A673 (cell line): Measurements from ENCODE around the gene ZFYVE28. TPM values are rescaled to one million over a fixed set of nuclear protein-coding genes. Genes with fewer than 3 reads are reported as not detected.
"Not testable (repeated sequence)": the region's sequence is repeated elsewhere in the genome, so short reads cannot be mapped to it uniquely, and the experiment has no call there.

Experiments
- Bru-seq: library from RNA; stranded (reverse); fragments of 400-500 nt; gene quantifications from one replicate; lab custom pipeline; 2021; lab: Mats Ljungman, UMichigan
- BruChase-seq, 2 experiments: library from RNA; stranded (reverse); fragments of 400-500 nt; gene quantifications; one replicate each; lab custom pipeline; 2021; lab: Mats Ljungman, UMichigan
- BruUV-seq: library from RNA; stranded (reverse); fragments of 400-500 nt; replicated peaks from 2 replicates; lab custom pipeline; 2021; lab: Mats Ljungman, UMichigan
- CTCF ChIA-PET: fragments of 300-600 bp; sonication (Branson Sonifier 250); formaldehyde crosslinking; loops from one replicate; lab custom pipeline; 2022; ENCODE audit warnings: antibody characterized with exemption; lab: Charles Lee
- POLR2A ChIA-PET: fragments of 300-600 bp; sonication (Branson Sonifier 250); formaldehyde crosslinking; loops from one replicate; lab custom pipeline; 2022; ENCODE audit warnings: antibody characterized with exemption; ENCODE audit not compliant: low non-redundant PET; lab: Charles Lee
- DNase-seq: peaks from one replicate; pipeline ENCODE4 v3.0.0-alpha.2; 2015; ENCODE audit warnings: low spot score
- H3K27ac ChIP-seq: fragments of 200-600 bp; sonication (generic); 2 replicates; pipeline ENCODE4 v1.5.1; 2016; ENCODE audit warnings: mixed run types, low read depth, mild to moderate bottlenecking, mixed read lengths, antibody characterized with exemption, low read length; ENCODE audit not compliant: poor library complexity, severe bottlenecking
- H3K27me3 ChIP-seq: fragments of 200-600 bp; sonication (generic); replicated peaks from 2 replicates; pipeline ENCODE4 v1.6.1; 2017; ENCODE audit warnings: mixed run types, low read depth, mild to moderate bottlenecking, mixed read lengths, antibody characterized with exemption, low read length; ENCODE audit not compliant: insufficient read depth, poor library complexity
- H3K36me3 ChIP-seq: fragments of 200-600 bp; sonication (generic); 2 replicates; pipeline ENCODE4 v1.6.1; 2016; ENCODE audit warnings: mixed run types, mild to moderate bottlenecking, mixed read lengths, antibody characterized with exemption, low read length; ENCODE audit not compliant: insufficient read depth, poor library complexity, severe bottlenecking
- H3K4me1 ChIP-seq: fragments of 200-600 bp; sonication (generic); 2 replicates; pipeline ENCODE4 v1.6.1; 2017; ENCODE audit warnings: mixed run types, mild to moderate bottlenecking, mixed read lengths, antibody characterized with exemption, low read length; ENCODE audit not compliant: insufficient read depth, poor library complexity, severe bottlenecking
- H3K4me3 ChIP-seq: fragments of 200-600 bp; sonication (generic); 2 replicates; pipeline ENCODE4 v1.5.1; 2016; ENCODE audit warnings: low read depth, mixed run types, mild to moderate bottlenecking, mixed read lengths, low read length; ENCODE audit not compliant: poor library complexity, severe bottlenecking
- H3K9me3 ChIP-seq: fragments of 200-600 bp; sonication (generic); 2 replicates; pipeline ENCODE4 v1.6.1; 2016; ENCODE audit warnings: mixed run types, low read depth, mild to moderate bottlenecking, mixed read lengths, antibody characterized with exemption, low read length; ENCODE audit not compliant: poor library complexity, severe bottlenecking
- CTCF ChIP-seq: fragments of 300-800, 200-600 bp; sonication (generic); conservative IDR thresholded peaks from 2 replicates; pipeline ENCODE4 v1.5.1; 2017; ENCODE audit warnings: low read depth, mild to moderate bottlenecking, antibody characterized with exemption, low read length, moderate library complexity, mixed read lengths
- EZH2 ChIP-seq: fragments of 200-600 bp; sonication (generic); IDR thresholded peaks from 2 replicates; pipeline ENCODE4 v1.6.1; 2017; ENCODE audit warnings: borderline replicate concordance, low read depth, mild to moderate bottlenecking, mixed read lengths, antibody characterized with exemption, low read length; ENCODE audit not compliant: poor library complexity, severe bottlenecking
- intact Hi-C: fragments of 100-400 bp; cut with micrococcal nuclease; formaldehyde crosslinking; loops from one replicate; pipeline ENCODE4 v1.10.0; 2022; ENCODE audit not compliant: unreplicated experiment
- long read RNA-seq: library from polyadenylated mRNA; stranded (forward); transcript quantifications from one replicate; pipeline ENCODE4 v2.0.0, GENCODE V29; 2022
- total RNA-seq: library from RNA; stranded (reverse); gene quantifications from 2 replicates; pipeline ENCODE4 v1.2.3, GENCODE V29; 2021

The ZFYVE28 gene
- total RNA-seq (7.6 and 8.6 TPM in 2 replicates), Bru-seq, nascent RNA (percentile 47 among the genes with signal in this experiment), BruChase-seq, experiment 1, labeled RNA remaining after a 2-hour chase (percentile 53 among the genes with signal in this experiment), BruChase-seq, experiment 2, labeled RNA remaining after a 6-hour chase (percentile 63 among the genes with signal in this experiment)
- long read RNA-seq, partial matches to known transcripts, result 2 of 13 reads
- long read RNA-seq, other reads (novel, unspliced or antisense), result 9 of 13 reads

DNA sequence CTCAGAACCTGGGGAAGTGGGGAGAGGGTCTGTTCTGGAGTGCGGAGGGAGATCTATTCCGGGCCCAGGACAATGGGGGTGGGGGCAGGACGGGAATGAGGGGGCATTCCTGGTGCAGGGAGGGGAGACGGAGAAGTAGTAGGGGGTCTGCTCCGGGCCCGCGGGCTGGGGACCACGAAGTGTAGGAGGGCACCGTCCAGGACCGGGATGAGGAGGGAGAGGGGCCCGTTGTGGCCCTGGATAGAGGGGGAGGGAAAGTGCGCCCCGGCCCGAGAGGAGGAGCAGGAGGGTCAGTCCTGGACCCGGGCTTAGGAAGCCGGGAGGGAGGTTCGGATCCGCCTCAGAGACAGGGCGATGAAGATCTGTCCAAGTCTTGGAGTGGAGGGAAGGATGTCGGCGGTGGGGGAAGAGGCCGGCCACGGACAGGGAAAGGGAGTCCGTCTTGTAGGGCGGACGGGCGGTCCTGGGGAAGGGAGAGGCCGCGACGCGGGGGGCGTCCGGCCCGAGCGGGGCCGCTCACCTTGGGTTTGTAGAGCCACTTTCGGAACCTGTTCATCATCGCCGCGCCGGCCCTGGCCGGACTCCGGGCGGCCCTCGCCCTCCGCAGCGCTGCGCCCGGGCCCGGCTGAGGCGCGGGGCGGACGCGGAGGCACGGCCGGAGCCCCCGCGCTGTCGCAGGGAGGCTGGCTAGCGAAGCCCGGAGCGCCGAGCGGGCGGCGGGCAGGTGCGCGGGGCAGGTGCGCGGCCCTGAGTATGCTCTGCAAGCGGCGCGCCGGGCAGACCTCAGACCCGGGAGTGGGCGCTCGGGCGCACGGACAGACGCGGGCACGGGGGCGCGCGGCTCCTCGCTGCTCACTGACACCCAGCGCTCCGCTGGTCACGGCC, at the start of gene ZFYVE28:
Gene ZFYVE28 (minus strand): TSS at position 881 of the 885 bp plus-strand sequence. CDS start 322 bp downstream, at position 559.
- H3K27me3 ChIP-seq, result peaks cover 25% of the 10 kb centered on the region
- H3K27ac ChIP-seq, result no peak within 1 kb of the TSS
- peak; percentile 42 for DNase-seq
- CTCF ChIA-PET, result no interaction called here
- H3K36me3 ChIP-seq, result no peaks in the 10 kb centered on the region
- intact Hi-C loops, result loop anchor here (5.0 to 10.0 kb wide), 2 partner anchors 153 to 176 kb away; partner anchors contain the start of genes HAUS3, MXD4 and POLN
- H3K4me3 ChIP-seq, result peak within 1 kb of the TSS; percentile 59
- no TSS peak for BruUV-seq
- H3K9me3 ChIP-seq, result no peaks in the 10 kb centered on the region
- POLR2A ChIA-PET, result no interaction called here
- no peak for TF ChIP-seq CTCF
- no peak for TF ChIP-seq EZH2
- peaks cover 27% of the 10 kb centered on the region for H3K4me1 ChIP-seq

DNA sequence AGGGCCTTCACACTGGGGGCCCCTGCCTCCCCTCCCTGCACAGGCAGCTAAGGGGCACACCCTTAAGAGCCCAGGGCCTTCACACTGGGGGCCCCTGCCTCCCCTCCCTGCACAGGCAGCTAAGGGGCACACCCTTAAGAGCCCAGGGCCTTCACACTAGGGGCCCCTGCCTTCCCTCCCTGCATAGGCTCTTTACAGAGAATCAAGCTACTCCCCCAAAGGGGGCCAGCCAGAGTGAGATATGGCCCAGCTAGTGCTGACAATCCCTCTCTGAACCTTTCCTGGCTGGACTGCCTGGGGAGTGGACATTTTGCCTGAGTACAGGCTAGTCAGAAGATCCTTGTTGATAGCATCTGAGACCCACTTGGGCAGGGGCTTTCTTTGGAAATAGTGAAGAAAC, 47.1 kb upstream of the ZFYVE28 start:
- BruUV-seq, H3K9me3 ChIP-seq, intact Hi-C loops, DNase-seq, H3K4me1 ChIP-seq, H3K4me3 ChIP-seq, H3K36me3 ChIP-seq, H3K27me3 ChIP-seq, H3K27ac ChIP-seq, POLR2A ChIA-PET: not testable (repeated sequence)
- CTCF ChIA-PET, result interaction anchor here (0.6 kb wide), 1 partner anchor 538 kb away, joined by 6 read pairs; no protein-coding TSS in a partner anchor

- Histone ChIP-seq H3K4me1 (no peaks in the 10 kb centered on the region), H3K9me3 (no peaks in the 10 kb centered on the region), H3K4me3 (no peak overlapping the region), H3K27me3 (no peaks in the 10 kb centered on the region), H3K36me3 (no peaks in the 10 kb centered on the region), H3K27ac (no peak overlapping the region)
- TF ChIP-seq CTCF (no peak), EZH2 (no peak)
- DNase-seq, result no peak
- intact Hi-C loops, result no loop called here
- CTCF ChIA-PET, result no interaction called here
- no TSS peak for BruUV-seq
- POLR2A ChIA-PET, result no interaction called here
Observed at GRCh38 chr4:2465032-2465431, 46.6 kb upstream of the ZFYVE28 start.
